ENCODE data around the gene FTO.

Gene FTO

GRCh38 chr16:53784291-53784690, 80.3 kb downstream of the FTO start:
- DNase-seq (ENCODE audit: low read depth) = no peak

DNA sequence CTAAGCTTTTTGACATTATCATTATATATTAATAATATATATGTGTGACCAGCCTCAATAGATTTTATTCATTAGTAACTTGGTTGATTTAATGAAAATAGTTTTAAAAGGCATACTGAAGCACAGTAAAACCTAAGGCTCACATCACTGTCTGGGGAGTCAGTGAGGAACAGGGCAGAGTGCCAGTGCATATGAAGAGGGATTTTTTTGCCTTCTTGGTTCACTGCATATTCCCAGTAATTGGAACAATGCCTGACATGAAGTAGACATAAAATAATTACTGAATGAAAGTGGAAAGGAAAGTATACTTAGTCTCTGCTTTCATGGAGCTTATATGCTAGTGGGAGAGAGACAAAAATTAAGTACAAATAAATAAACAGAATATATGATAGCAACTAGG, 81.1 kb downstream of the FTO start:
- DNase-seq (ENCODE audit: low read depth) = no peak

DNA sequence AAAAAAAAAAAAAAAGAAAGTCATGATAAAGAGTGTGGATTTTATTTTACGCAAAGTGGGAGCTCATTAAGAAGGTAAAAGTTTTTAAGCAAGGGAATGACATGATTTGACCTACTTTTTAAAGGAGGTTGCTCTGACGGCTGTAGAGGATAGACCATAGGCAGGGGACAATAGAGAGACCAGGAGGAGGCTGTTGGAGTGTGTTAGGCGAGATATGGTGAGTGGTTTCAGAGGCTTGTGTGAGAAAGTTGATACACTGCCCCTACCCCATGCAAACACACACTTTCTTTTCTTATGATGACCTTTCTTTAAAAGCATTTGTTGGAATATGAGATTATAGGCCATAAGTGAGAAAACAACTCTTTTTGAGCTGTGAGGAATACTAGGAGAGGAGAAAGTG, 82.0 kb downstream of the FTO start:
- DNase-seq (ENCODE audit: low read depth) = no peak

DNA sequence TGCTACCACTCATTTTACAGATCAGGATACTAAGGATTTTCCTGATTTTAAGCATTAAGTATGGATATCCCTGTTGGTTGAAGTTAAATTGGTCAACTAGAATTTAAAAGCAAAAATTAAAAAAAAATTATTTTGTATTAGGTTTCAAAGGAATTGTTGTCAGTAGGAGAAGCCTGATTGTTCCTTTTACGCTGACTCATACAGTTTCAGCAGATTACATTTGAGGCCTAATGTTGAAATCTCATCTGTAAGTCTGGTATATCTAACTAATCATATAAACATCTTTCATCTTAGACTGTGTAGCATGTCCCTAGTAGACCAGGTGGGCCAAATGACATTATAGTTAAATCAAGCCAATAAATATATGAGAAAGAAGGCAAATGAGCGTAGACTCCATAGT, 83.5 kb downstream of the FTO start:
- no peak for DNase-seq (ENCODE audit: low read depth)

- DNase-seq (ENCODE audit: low read depth) = peak; percentile 76
Observed at GRCh38 chr16:53789137-53789536, 85.2 kb downstream of the FTO start.

DNA sequence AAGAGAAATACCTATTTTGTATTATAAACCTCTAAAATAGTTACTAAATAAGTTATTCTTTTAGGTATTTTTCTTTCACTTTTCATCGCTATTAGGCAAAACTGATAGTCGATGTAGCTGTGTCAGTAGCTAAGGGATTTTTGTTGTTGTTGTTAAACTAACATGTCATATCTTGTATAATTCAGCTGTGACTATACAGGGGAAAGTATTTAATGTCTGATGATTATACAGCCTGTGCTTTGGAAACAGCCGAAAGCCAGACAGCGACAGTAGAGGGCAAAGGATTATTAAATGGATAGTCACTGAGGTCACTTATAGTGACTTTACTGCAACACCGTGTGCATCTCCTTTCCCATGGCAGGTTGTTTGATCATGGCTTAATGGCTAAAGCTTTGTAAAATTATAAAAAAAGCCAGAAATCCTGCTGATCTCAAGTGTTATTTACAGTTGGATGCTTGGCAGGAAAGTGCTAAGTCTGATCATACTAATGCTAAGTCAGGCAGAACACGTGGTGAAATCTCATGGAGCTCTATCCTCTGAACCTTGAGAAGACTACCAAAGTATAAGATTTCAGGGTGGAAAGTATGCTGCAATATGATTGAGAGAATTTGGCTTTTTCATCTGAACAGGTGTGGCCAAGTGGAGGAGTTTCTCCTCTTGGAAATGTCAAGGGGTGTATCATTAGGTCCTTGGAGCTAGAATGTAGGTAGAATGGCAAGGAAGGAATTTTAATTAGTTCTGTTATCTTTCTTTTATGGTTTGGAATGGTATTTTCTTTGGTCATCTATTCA, 88.4 kb downstream of the FTO start:
- DNase-seq (ENCODE audit: low read depth) = no peak

- no peak for DNase-seq (ENCODE audit: low read depth)
Observed at GRCh38 chr16:53803451-53803850, 99.5 kb downstream of the FTO start.

DNA sequence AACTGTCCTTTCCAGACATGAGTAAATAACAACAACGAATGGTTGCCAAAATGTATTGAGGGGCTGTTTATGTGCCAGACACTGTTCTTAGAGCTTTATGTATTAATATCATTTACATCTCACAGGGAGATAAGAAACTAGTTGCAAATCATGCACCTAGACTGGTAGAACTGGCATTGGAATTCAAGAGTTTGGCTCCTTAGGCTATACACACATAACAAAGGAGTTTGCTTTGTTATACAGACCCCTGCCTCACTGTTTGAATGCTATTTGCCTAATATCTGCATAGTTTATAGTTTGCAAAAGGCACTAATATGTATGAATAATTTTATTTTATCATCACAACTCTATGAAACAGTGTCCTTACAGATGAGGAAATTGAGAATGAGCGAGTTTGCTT, 100.0 kb downstream of the FTO start:
- no peak for DNase-seq (ENCODE audit: low read depth)

DNA sequence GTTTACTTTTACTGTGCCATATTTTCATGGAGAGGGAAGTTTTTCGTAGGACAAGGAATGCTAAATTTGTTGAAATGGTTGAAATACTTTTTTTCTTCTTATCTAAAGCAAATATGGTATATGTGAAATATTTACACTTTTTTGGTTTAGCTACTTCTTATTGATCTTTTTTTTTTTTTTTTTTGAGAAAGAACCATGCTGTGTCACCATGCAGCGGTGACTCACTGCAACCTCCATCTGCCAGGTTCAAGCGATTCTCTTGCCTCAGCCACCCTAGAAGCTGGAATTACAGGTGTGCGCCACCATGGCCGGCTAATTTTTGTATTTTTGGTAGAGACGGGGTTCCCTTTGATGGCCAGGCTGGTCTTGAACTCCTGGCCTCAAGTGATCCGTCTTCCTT, 100.5 kb downstream of the FTO start:
- no peak for DNase-seq (ENCODE audit: low read depth)

GRCh38 chr16:53805113-53805512, 101.2 kb downstream of the FTO start:
- DNase-seq (ENCODE audit: low read depth) = no peak

GRCh38 chr16:53805752-53806151, 101.8 kb downstream of the FTO start:
- DNase-seq (ENCODE audit: low read depth) = no peak

DNA sequence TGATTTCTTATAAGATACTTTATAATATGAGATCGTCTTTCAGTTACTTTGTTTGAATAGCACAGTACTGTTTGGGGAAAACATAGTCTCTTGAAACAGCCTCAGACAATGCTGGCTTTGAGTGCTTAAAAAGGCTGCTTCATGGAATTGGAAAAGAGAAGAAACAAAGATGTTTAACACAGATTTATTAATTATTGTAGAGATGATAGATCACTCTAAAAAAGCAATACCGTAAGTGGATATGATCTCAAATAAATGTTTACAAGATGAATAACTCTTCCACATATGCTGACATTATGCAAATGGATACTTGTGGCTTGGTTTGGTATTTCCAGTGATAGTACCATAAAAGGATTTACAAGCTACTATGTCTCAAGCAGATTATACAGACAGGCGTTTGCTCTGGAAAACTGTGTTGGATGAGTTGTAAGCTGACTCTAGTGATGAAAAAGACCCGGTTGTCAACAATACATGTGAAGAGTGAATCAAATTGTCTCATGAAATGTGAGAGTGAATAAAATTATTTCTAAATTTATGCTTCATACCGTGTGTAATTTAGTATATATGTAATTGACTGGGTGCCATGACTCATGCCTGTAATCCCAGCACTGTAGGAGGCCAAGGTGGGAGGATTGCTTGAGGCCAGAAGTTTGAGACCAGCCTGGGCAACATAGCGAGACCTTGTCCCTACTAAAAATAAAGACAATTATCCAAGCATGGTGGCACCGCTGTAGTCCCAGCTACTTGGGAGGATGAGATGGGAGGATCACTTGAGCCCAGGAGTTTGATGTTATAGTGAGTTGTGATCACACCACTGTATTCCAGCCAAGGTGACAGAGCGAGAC, 105.4 kb downstream of the FTO start:
- DNase-seq (ENCODE audit: low read depth) = peak; percentile 78

GRCh38 chr16:53812914-53813313, 109.0 kb downstream of the FTO start:
- DNase-seq (ENCODE audit: low read depth) = no peak

DNA sequence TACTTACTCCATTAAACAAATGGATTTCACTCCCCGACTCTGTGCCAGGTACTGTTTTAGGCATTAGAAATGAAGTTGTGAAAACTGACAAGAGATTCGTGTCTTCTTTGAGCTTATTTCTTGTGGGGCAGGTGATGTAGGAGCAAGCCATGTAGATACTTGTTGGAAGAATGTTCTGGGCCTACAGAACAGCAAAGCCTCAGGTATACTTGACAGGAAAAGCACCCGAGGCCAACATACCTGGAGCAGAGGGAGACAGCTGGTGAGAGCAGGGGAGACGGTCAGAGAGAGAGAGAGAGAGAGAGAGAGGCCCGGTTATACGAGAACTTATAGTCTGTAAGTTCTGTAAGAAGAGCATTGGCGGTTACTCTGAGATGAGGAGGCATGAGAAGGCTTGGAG, 110.8 kb downstream of the FTO start:
- no peak for DNase-seq (ENCODE audit: low read depth)

GRCh38 chr16:53816211-53816836, 112.4 kb downstream of the FTO start:
- DNase-seq (ENCODE audit: low read depth) = peak; percentile 31

- DNase-seq (ENCODE audit: low read depth) = peak; percentile 73
Observed at GRCh38 chr16:53817117-53817755, 113.3 kb downstream of the FTO start.

DNA sequence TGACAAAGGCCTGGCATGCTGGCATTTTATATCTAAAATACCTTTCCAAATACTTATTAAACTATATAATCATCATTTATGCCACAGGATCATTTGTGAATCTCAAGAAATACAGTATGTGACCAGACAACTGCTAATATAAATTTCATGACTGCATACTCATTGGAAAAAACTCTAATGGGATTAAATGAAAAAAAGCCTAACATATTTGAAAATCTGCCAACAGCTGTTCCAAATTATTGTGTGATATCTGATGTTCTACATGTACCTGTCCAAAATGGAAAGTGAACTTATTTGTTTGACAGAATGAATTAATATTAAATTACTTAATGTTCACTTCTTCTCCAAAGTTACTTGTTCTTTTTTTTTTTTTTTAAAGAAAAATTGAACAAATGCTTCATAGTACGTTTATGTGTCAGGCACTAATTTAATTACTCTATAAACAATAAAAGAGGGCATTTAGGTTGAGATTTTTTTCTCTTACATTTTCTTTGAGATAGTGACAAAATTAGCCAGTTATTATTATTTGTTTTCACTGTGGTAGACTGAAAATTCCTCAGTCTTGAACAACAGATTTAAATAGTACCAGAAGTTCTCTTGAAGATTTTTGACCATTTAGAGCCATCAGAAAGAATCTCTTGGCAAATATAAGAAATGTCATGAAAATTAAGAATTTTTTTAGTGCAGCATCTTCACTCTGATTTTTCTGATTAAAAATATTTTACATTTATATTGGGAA, 114.0 kb downstream of the FTO start:
- DNase-seq (ENCODE audit: low read depth) = peak; percentile 28

DNA sequence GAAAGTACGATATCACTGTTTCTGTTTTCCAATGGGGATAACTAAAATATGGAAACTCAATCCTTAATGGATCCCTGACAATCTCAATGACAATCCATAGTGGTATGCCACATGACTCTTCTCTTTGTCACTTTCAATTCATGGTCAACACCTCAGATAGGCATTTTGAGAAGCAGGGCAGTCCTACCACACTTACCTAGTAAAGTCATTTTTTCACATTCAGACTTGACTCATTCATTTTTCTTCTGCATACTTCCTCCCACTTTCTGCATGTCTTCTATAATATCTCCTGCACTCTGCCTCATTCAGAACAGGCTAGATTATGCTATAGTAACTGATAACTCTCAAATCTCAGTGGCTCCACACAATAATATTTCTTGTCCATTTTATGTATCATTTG, 117.5 kb downstream of the FTO start:
- DNase-seq (ENCODE audit: low read depth) = no peak

DNA sequence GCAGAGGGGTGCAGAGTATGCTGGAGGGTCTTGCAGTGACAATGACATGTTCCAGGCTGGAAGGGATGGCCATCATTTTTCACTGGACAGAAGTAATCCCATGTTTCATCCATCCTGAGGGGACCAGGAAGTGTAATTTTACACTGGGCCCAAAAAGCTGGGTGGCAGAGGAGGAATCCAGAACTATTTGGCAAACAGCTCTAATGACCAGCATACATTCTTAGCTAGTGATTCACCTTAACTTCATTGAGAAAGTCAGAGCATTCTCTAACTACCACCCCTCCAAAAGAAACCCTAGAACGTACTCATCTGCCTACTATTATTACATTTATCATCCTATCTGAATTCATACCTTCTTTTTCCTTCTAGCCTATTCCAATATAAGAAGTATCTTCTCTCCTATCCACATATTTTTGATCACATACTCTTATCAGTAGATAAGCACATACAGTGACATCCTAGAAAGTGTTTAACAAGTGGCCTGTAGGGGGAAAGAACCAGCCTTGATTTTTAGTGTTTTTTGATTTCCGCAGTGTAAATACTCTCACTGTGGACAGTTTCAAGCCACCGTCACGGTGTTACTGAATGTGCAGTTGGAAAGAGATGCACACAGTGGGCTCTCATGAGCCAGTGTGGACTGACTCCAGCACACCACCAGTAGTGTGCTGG, 118.1 kb downstream of the FTO start:
- DNase-seq (ENCODE audit: low read depth) = peak; percentile 75

DNA sequence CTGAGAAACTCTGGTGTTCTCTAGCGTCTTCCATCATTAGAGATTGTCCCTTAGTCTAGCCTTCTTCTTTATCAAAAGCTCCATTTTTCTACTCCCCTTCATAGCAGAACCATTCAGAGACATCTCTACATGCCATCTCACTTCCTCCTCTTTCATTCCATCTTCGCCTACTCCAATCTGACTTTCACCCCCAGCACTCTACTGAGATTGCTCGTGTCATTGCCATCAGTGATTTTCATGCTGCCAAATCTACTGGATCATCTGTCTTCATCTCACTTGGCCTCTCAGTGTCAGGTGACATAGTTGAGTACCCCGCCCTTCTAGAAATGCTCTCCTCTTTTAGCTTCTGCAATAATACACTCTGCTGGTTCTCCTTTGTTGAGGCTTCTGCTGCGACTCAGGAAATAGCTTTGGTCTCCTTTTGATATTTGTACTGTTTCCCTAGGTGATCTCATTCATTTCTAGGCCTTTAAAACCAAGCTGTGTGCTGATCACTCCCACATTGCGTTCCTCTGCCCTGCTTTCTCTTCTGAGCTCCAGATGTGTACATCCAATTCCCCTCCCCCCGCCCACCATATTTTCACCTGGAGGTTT, 119.1 kb downstream of the FTO start:
- peak; percentile 15 for DNase-seq (ENCODE audit: low read depth)

- DNase-seq (ENCODE audit: low read depth) = no peak
Observed at GRCh38 chr16:53826658-53827057, 122.7 kb downstream of the FTO start.

Data from GM04503 (cell line).